ENCODE data around the gene SLC35G3. TPM values are rescaled to one million over a fixed set of nuclear protein-coding genes. Genes with fewer than 3 reads are reported as not detected.
"Not testable (repeated sequence)": the region's sequence is repeated elsewhere in the genome, so short reads cannot be mapped to it uniquely, and the experiment has no call there.

Gene SLC35G3
- total RNA-seq, 4 donors from 2014 or later = not detected

- 63 to 73% methylated on average over 7 to 13 of the region's 13 CpGs for WGBS, 2 donors (ENCODE audit: low coverage in 1 of 2)
- H3K27me3 ChIP-seq = peaks cover 4% of the 10 kb centered on the region
- in situ Hi-C loops (cut with MboI; ENCODE audit: low pct_ligation_motif_present in 1 of 4, low pct_unique_long_range_greater_than_20kb in 1 of 4, low sequenced_read_pairs in 3 of 4) = loop anchor here in 2 of 4 donors (25.0 kb wide), 2 partner anchors 385 to 585 kb away; partner anchors contain the start of genes RASL10B (in 1 of the 2) and SLFN12L (in 1 of the 2)
- H3K9me3 ChIP-seq = no peaks in the 10 kb centered on the region
- H3K4me1 ChIP-seq = no peaks in the 10 kb centered on the region
- no peak overlapping the region for H3K27ac ChIP-seq
- no peak for TF ChIP-seq CTCF (IDR thresholded peaks at IDR 0.05)
- TF ChIP-seq POLR2AphosphoS5 (IDR thresholded peaks at IDR 0.05) = no peak
- no peak for TF ChIP-seq POLR2A (IDR thresholded peaks at IDR 0.05)
- no peak for TF ChIP-seq EP300 (IDR thresholded peaks at IDR 0.05; ENCODE audit: low read depth)
- DNase-seq = no peak
- H3K4me3 ChIP-seq = no peak overlapping the region
- no peaks in the 10 kb centered on the region for H3K36me3 ChIP-seq
- intact Hi-C loops (cut with DNase I; ENCODE audit: low total_unique reads) = no loop called here
Measured at GRCh38 chr17:35152421-35153140, 41.6 kb downstream of the SLC35G3 start.

- in situ Hi-C loops (cut with MboI; ENCODE audit: low pct_ligation_motif_present in 1 of 4, low pct_unique_long_range_greater_than_20kb in 1 of 4, low sequenced_read_pairs in 3 of 4) = loop anchor here in 2 of 4 donors (25.0 kb wide), 2 partner anchors 386 to 586 kb away; partner anchors contain the start of genes RASL10B (in 1 of the 2) and SLFN12L (in 1 of the 2)
- intact Hi-C loops (cut with DNase I; ENCODE audit: low total_unique reads) = not testable (repeated sequence)
Measured at GRCh38 chr17:35151080-35151479, 43.1 kb downstream of the SLC35G3 start.

GRCh38 chr17:35149941-35150340 is 44.3 kb downstream of the SLC35G3 start:
- Histone ChIP-seq H3K36me3 (no peaks in the 10 kb centered on the region), H3K27me3 (peaks cover 4% of the 10 kb centered on the region), H3K27ac (no peak overlapping the region), H3K9me3 (no peaks in the 10 kb centered on the region), H3K4me3 (no peak overlapping the region), H3K4me1 (no peaks in the 10 kb centered on the region)
- DNase-seq = no peak
- 90 to 91% methylated on average over 2 to 11 of the region's 11 CpGs for WGBS, 2 donors (ENCODE audit: low coverage in 1 of 2)
- no peak for TF ChIP-seq CTCF (IDR thresholded peaks at IDR 0.05)
- no peak for TF ChIP-seq EP300 (IDR thresholded peaks at IDR 0.05; ENCODE audit: low read depth)
- no peak for TF ChIP-seq POLR2AphosphoS5 (IDR thresholded peaks at IDR 0.05)
- TF ChIP-seq POLR2A (IDR thresholded peaks at IDR 0.05) = no peak
- in situ Hi-C loops (cut with MboI; ENCODE audit: low pct_ligation_motif_present in 1 of 4, low pct_unique_long_range_greater_than_20kb in 1 of 4, low sequenced_read_pairs in 3 of 4) = loop anchor here in 2 of 4 donors (25.0 kb wide), 4 partner anchors 387 to 738 kb away; partner anchors contain the start of genes RASL10B (in 2 of the 2), SLFN12L (in 1 of the 2) and TMEM132E (in 1 of the 2)
- intact Hi-C loops (cut with DNase I; ENCODE audit: low total_unique reads) = no loop called here

More at GRCh38 chr17:35151080-35151479, 43.1 kb downstream of the SLC35G3 start:
- not testable (repeated sequence) for H3K36me3 ChIP-seq, H3K9me3 ChIP-seq, DNase-seq, H3K27me3 ChIP-seq, H3K4me1 ChIP-seq, H3K4me3 ChIP-seq, H3K27ac ChIP-seq
- WGBS, 2 donors (ENCODE audit: low coverage in 1 of 2) = 95 to 98% methylated on average over 8 to 29 of the region's 29 CpGs

GRCh38 chr17:35148144-35148543 is 46.0 kb downstream of the SLC35G3 start:
- H3K4me1 ChIP-seq = no peaks in the 10 kb centered on the region
- H3K4me3 ChIP-seq = no peak overlapping the region
- peaks cover 4% of the 10 kb centered on the region for H3K27me3 ChIP-seq
- H3K27ac ChIP-seq = no peak overlapping the region
- in situ Hi-C loops (cut with MboI; ENCODE audit: low pct_ligation_motif_present in 1 of 4, low pct_unique_long_range_greater_than_20kb in 1 of 4, low sequenced_read_pairs in 3 of 4) = loop anchor here in 1 of 4 donors (25.0 kb wide), 3 partner anchors 561 to 736 kb away; partner anchors contain the start of genes RASL10B and TMEM132E
- H3K36me3 ChIP-seq = no peaks in the 10 kb centered on the region
- DNase-seq = no peak
- intact Hi-C loops (cut with DNase I; ENCODE audit: low total_unique reads) = no loop called here
- no peaks in the 10 kb centered on the region for H3K9me3 ChIP-seq
- TF ChIP-seq CTCF (IDR thresholded peaks at IDR 0.05) (no peak), POLR2AphosphoS5 (IDR thresholded peaks at IDR 0.05) (no peak), EP300 (IDR thresholded peaks at IDR 0.05; ENCODE audit: low read depth) (no peak), POLR2A (IDR thresholded peaks at IDR 0.05) (no peak)
- WGBS, 2 donors (ENCODE audit: low coverage in 1 of 2) = 79 to 80% methylated on average over 1 to 9 of the region's 9 CpGs

Data from transverse colon (tissue), 4 donors.